K562 (cell line): Measurements from ENCODE around the gene EPOP. TPM values are rescaled to one million over a fixed set of nuclear protein-coding genes. Genes with fewer than 3 reads are reported as not detected.
A peak's percentile ranks its signal among the peaks of the same experiment; 100 is the strongest.

Experiments
- ATAC-seq: fragments of 200-7000 bp; cut with Tn5 transposase; 3 replicates; pipeline ENCODE4 v1.9.1; 2020; ENCODE audit warnings: moderate library complexity
- BruUV-seq: library from RNA; stranded (reverse); fragments of 400-500 nt; replicated peaks from 2 replicates; lab custom pipeline; 2021; lab: Mats Ljungman, UMichigan
- CTCF ChIA-PET: fragments of 300-600 bp; formaldehyde crosslinking; extraction: SDS; loops from one replicate; lab custom pipeline; 2021; ENCODE audit warnings: low intra/inter-chr PET ratio; lab: Yijun Ruan, JAX
- POLR2A ChIA-PET: fragments of 300-600, 350-650 bp; sonication (Branson Sonifier 250); formaldehyde crosslinking; extraction: SDS; loops from one replicate; lab custom pipeline; 2021; ENCODE audit warnings: antibody characterized with exemption, inconsistent platforms; lab: Yijun Ruan, JAX
- DNase-seq, 4 experiments: peaks; one replicate each; pipeline versions ENCODE4 v3.0.0 to v3.0.0-alpha.2; 2011 to 2018; ENCODE audit warnings: low spot score in 3 of 4, mixed read lengths in 3 of 4; ENCODE audit errors: extremely low read depth in 1 of 4
- FAIRE-seq: peaks from 2 replicates; lab custom pipeline; 2011; peaks lifted over from hg19 to GRCh38; lab: Jason Lieb, UNC
- H2AFZ ChIP-seq: 2 replicates; pipeline ENCODE4 v1.6.0; 2011; ENCODE audit warnings: low read depth, low read length, control low read depth, inconsistent platforms
- H3K27ac ChIP-seq: fragments of 200-600 bp; 3 replicates; pipeline ENCODE4 v1.8.0; 2011; ENCODE audit warnings: low read depth, mild to moderate bottlenecking, control low read depth, inconsistent platforms, low read length, moderate library complexity, mixed read lengths; ENCODE audit errors: extremely low read depth
- H3K27me3 ChIP-seq, 2 experiments: fragments of 300-600 bp in 1 of 2; 2 replicates in 1 of 2; 3 replicates in 1 of 2; pipeline versions ENCODE4 v1.6.0 to v1.8.0; 2011; ENCODE audit warnings: inconsistent platforms in 2 of 2, low read length in 2 of 2, mild to moderate bottlenecking in 1 of 2, mixed read lengths in 1 of 2, moderate library complexity in 1 of 2; ENCODE audit not compliant: control insufficient read depth in 2 of 2, insufficient read depth in 2 of 2
- H3K36me3 ChIP-seq: fragments of 300-600 bp; 3 replicates; pipeline ENCODE4 v1.8.0; 2011; ENCODE audit warnings: mild to moderate bottlenecking, low read length, inconsistent platforms; ENCODE audit not compliant: control insufficient read depth, insufficient read depth
- H3K4me1 ChIP-seq, 2 experiments: fragments of 200-600 bp in 1 of 2; replicated peaks in 1 of 2; 2 replicates in 1 of 2; 3 replicates in 1 of 2; pipeline versions ENCODE4 v1.5.1 to v1.8.0; 2011; ENCODE audit warnings: inconsistent platforms in 2 of 2, low read length in 2 of 2, mild to moderate bottlenecking in 1 of 2, mixed read lengths in 1 of 2, moderate library complexity in 1 of 2; ENCODE audit not compliant: control insufficient read depth in 2 of 2, insufficient read depth in 2 of 2
- H3K4me2 ChIP-seq: 2 replicates; pipeline ENCODE4 v1.6.1; 2011; ENCODE audit warnings: low read length, control low read depth, inconsistent platforms, mixed read lengths; ENCODE audit not compliant: insufficient read depth
- H3K4me3 ChIP-seq: fragments of 200-600 bp; sonication (generic), shearing (Covaris generic); 2 replicates; pipeline ENCODE4 v1.5.1; 2016; ENCODE audit warnings: control low read depth, inconsistent platforms
- H3K79me2 ChIP-seq: fragments of 200-600 bp; 3 replicates; pipeline ENCODE4 v1.8.0; 2011; ENCODE audit warnings: low read length, inconsistent platforms; ENCODE audit not compliant: control insufficient read depth, insufficient read depth
- H3K9ac ChIP-seq, 2 experiments: 2 replicates each; pipeline versions ENCODE4 v1.6.0 to v1.6.1; 2011; ENCODE audit warnings: low read depth in 2 of 2, low read length in 2 of 2, control low read depth in 1 of 2, inconsistent platforms in 1 of 2, mild to moderate bottlenecking in 1 of 2, mixed read lengths in 1 of 2; ENCODE audit not compliant: insufficient read depth in 1 of 2
- H3K9me1 ChIP-seq: one replicate; pipeline ENCODE4 v1.6.0; 2011; ENCODE audit warnings: inconsistent platforms, mild to moderate bottlenecking, low read length, moderate library complexity; ENCODE audit not compliant: control insufficient read depth, insufficient read depth
- H3K9me3 ChIP-seq: replicated peaks from 2 replicates; pipeline ENCODE4 v1.5.1; 2011; ENCODE audit warnings: low read depth, low read length, inconsistent platforms; ENCODE audit not compliant: control insufficient read depth, insufficient read depth
- H4K20me1 ChIP-seq: replicated peaks from 2 replicates; pipeline ENCODE4 v1.6.1; 2011; ENCODE audit warnings: low read length, inconsistent platforms, mixed read lengths; ENCODE audit not compliant: control insufficient read depth, insufficient read depth
- FOS ChIP-seq: IDR thresholded peaks from 3 replicates; pipeline ENCODE4 v1.6.1; 2011; ENCODE audit not compliant: insufficient read length; ENCODE audit errors: extremely low read depth
- GABPB2 ChIP-seq: fragments of 250-450 bp; sonication (Bioruptor Pico); conservative IDR thresholded peaks from 2 replicates; pipeline ENCODE4 v1.5.1; 2021; ENCODE audit warnings: mild to moderate bottlenecking
- JUN ChIP-seq, 2 experiments: sonication (generic) in 1 of 2; formaldehyde crosslinking in 1 of 2; IDR thresholded peaks; 2 replicates each; pipeline versions ENCODE4 v1.6.1 to v1.8.0; 2012 to 2022; ENCODE audit warnings: borderline replicate concordance in 2 of 2, mild to moderate bottlenecking in 2 of 2, improper control_type of control experiment in 1 of 2, low read depth in 1 of 2, low read length in 1 of 2, missing genetic modification reagents in 1 of 2
- PHF8 ChIP-seq: fragments of 200-600 bp; sonication (generic); IDR thresholded peaks from 2 replicates; pipeline ENCODE4 v1.6.1; 2012; ENCODE audit warnings: mixed run types, mild to moderate bottlenecking, inconsistent platforms, low read length, moderate library complexity, borderline replicate concordance
- RBFOX2 ChIP-seq: fragments of 200-400 bp; formaldehyde crosslinking; IDR thresholded peaks from 2 replicates; pipeline ENCODE4 v1.6.1; 2017; ENCODE audit warnings: low read depth, mild to moderate bottlenecking, low read length, moderate library complexity
- SPI1 ChIP-seq: IDR thresholded peaks from 2 replicates; pipeline ENCODE4 v1.6.1; 2011; ENCODE audit warnings: low read depth, low read length, control low read depth, borderline replicate concordance
- TCF7 ChIP-seq: sonication (generic); IDR thresholded peaks from 2 replicates; pipeline ENCODE4 v1.6.1; 2016; ENCODE audit warnings: antibody characterized with exemption, borderline replicate concordance
- THRA ChIP-seq: fragments of 450-650 bp; IDR thresholded peaks from 2 replicates; pipeline ENCODE4 v1.6.1; 2017; ENCODE audit warnings: mild to moderate bottlenecking, moderate library complexity
- XRCC4 ChIP-seq: IDR thresholded peaks from one replicate; pipeline ENCODE4 v1.6.1; 2011; ENCODE audit not compliant: insufficient read depth, insufficient read length; ENCODE audit errors: extremely low read depth
- ZNF143 ChIP-seq: sonication (generic); formaldehyde crosslinking; IDR thresholded peaks from 2 replicates; pipeline ENCODE4 v1.9.0; 2022; ENCODE audit warnings: mild to moderate bottlenecking, missing genetic modification reagents
- ZNF23 ChIP-seq: fragments of 250-450 bp; sonication (Bioruptor Pico); IDR thresholded peaks from 2 replicates; pipeline ENCODE4 v1.4.0; 2020; ENCODE audit warnings: mild to moderate bottlenecking
- ZNF589 ChIP-seq: fragments of 200-800 bp; sonication (Bioruptor generic); IDR thresholded peaks from 2 replicates; pipeline ENCODE4 v1.6.1; 2016; ENCODE audit warnings: low read depth, missing genetic modification characterization, missing compliant biosample characterization
- WGBS: fragments of 100-300 bp; shearing (Covaris generic); methylation state at CpG from one replicate; pipeline ENCODE4 v1.1.6; 2016; ENCODE audit warnings: low coverage, mixed read lengths; ENCODE audit not compliant: insufficient coverage; ENCODE audit errors: missing lambda C conversion rate; 5-methylcytosine and 5-hydroxymethylcytosine counted together
- in situ Hi-C: fragments of 300-500 bp; cut with MboI; formaldehyde crosslinking; loops from 4 replicates; pipeline ENCODE4 v1.15.0; 2018; ENCODE audit warnings: inconsistent platforms, mixed read lengths
- intact Hi-C: fragments of 100-400 bp; cut with micrococcal nuclease; formaldehyde crosslinking; loops from 2 replicates; pipeline ENCODE4 v1.14.2; 2022
- polyA plus RNA-seq, 8 experiments: library from polyadenylated mRNA; depleted of rRNA in 4 of 8; stranded (reverse) in 5 of 8; unstranded in 3 of 8; fragments of >200 nt; fragmentation: Nextera tagmentation in 2 of 8; fragmentation: Illumina TruSeq in 1 of 8; extraction: Ambion mirVana in 2 of 8; extraction: Trizol in 1 of 8; gene quantifications; 2 replicates each; pipeline versions ENCODE4 v1.2.1 to v1.2.3, GENCODE V29; 2011 to 2014; ENCODE audit warnings: inconsistent platforms in 1 of 8, missing spikeins in 1 of 8
- total RNA-seq, 7 experiments: library from RNA; depleted of rRNA in 6 of 7; stranded (reverse); fragments of >200 nt in 6 of 7; fragmentation: Illumina TruSeq in 2 of 7; extraction: Trizol in 2 of 7; gene quantifications; 2 replicates each; pipeline versions ENCODE4 v1.2.1 to v1.2.3, GENCODE V29; 2011 to 2021; ENCODE audit warnings: low replicate concordance in 1 of 7
- TF ChIP-seq, protein P1 (sequence below): sonication (generic); formaldehyde crosslinking; IDR thresholded peaks from 2 replicates; pipeline ENCODE4 v1.4.0; 2020; ENCODE audit warnings: mild to moderate bottlenecking, missing genetic modification reagents

EPOP gene
- total and polyA plus RNA-seq, 9 of the 15 experiments (the other 6 are each of a cell fraction or from before 2014, with no cell fraction given), result 0.41 to 10.6 (median 4.6) TPM

DNA sequence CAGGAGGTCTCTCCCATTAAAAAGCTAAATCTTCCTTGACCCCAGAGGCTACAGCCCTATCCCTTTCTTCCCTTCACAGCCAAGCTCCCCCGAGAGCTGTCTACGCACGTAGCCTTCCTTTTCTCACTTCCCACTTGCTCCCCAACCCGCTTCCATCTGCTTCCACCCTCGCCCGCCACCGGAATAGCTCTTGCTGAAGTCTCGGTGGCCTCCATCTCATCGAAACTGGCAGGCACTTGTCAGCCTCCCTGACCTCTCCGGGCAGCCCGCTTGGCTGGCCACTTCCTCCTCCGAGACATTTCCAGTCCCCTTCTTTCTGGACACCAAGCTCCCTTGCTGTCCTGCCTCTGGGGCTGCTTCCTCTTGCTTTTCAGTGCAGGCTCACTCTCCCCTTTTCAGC lies 10.7 kb upstream of the EPOP start:
- 0 out of 5 replicates have a peak, but pooled peaks cover 0 to 4% of the 10 kb centered on the region in 2 experiments for H3K4me1 ChIP-seq
- H3K36me3 ChIP-seq, result no peaks in the 10 kb centered on the region
- intact Hi-C loops, result no loop called here
- ATAC-seq (no peak), FAIRE-seq (no peak), DNase-seq (no peak)
- WGBS, result 48% methylated on average over 11 of the region's 12 CpGs
- no TSS peak for BruUV-seq
- no peak overlapping the region for H3K27ac ChIP-seq
- H3K9me3 ChIP-seq, result no peaks in the 10 kb centered on the region
- peak overlapping the region in 1 of 2 experiments; percentile 77; a peak in 2 of 4 replicates for H3K9ac ChIP-seq
- H3K79me2 ChIP-seq, result no peaks in the 10 kb centered on the region
- H3K4me2 ChIP-seq, result no peak overlapping the region
- TF ChIP-seq XRCC4, result no peak
- TF ChIP-seq PHF8, result no peak
- no peak for TF ChIP-seq ZNF143 (CRISPR knock-in tag)
- TF ChIP-seq RBFOX2, result no peak
- peak; percentile 32; the same call in 1 of the 2 replicates for TF ChIP-seq SPI1
- H3K27me3 ChIP-seq, result no peaks in the 10 kb centered on the region
- ChIA-PET CTCF (no interaction called here), POLR2A (interaction anchor here (1.2 kb wide), 1 partner anchor 16 kb away, joined by 4 read pairs; no protein-coding TSS in a partner anchor)
- H3K9me1 ChIP-seq, result no peaks in the 10 kb centered on the region
- H3K4me3 ChIP-seq, result no peak overlapping the region
- in situ Hi-C loops, result no loop called here
- H2AFZ ChIP-seq, result peak overlapping the region; percentile 59; the same call in 1 of the 2 replicates
- H4K20me1 ChIP-seq, result no peaks in the 10 kb centered on the region

GRCh38 chr17:38681096-38681495 lies 6.3 kb upstream of the EPOP start:
- H3K27me3 ChIP-seq, result no peaks in the 10 kb centered on the region
- H3K4me2 ChIP-seq, result no peak overlapping the region
- H4K20me1 ChIP-seq, result no peaks in the 10 kb centered on the region
- no peak overlapping the region for H3K4me3 ChIP-seq
- FAIRE-seq (no peak), DNase-seq (no peak), ATAC-seq (no peak)
- H3K27ac ChIP-seq, result no peak overlapping the region
- 45% methylated on average over 3 of the region's 3 CpGs for WGBS
- POLR2A ChIA-PET, result interaction anchor here (0.7 to 1.2 kb wide), 2 partner anchors 14 to 52 kb away, joined by 3 to 5 read pairs; no protein-coding TSS in a partner anchor
- CTCF ChIA-PET, result no interaction called here
- no peak overlapping the region for H3K9ac ChIP-seq
- no TSS peak for BruUV-seq
- in situ Hi-C loops, result no loop called here
- H3K9me1 ChIP-seq, result no peaks in the 10 kb centered on the region
- no peaks in the 10 kb centered on the region for H3K9me3 ChIP-seq
- H2AFZ ChIP-seq, result no peak overlapping the region
- no peaks in the 10 kb centered on the region for H3K36me3 ChIP-seq
- intact Hi-C loops, result no loop called here
- H3K4me1 ChIP-seq, result peaks cover 4 to 8% of the 10 kb centered on the region in 2 experiments; a peak in 3 of 5 replicates
- no peaks in the 10 kb centered on the region for H3K79me2 ChIP-seq
- TF ChIP-seq FOS (no peak), THRA (no peak), JUN (IDR thresholded peaks at IDR 0.05; ENCODE audit: borderline replicate concordance, low read depth, low read length) (no peak), JUN (CRISPR knock-in tag; IDR thresholded peaks at IDR 0.05; ENCODE audit: borderline replicate concordance) (no peak), ZNF589 (CRISPR knock-in tag) (no peak), TCF7 (no peak), ZNF23 (no peak), GABPB2 (CRISPR knock-in tag) (no peak)
- TF ChIP-seq, protein P1, sequence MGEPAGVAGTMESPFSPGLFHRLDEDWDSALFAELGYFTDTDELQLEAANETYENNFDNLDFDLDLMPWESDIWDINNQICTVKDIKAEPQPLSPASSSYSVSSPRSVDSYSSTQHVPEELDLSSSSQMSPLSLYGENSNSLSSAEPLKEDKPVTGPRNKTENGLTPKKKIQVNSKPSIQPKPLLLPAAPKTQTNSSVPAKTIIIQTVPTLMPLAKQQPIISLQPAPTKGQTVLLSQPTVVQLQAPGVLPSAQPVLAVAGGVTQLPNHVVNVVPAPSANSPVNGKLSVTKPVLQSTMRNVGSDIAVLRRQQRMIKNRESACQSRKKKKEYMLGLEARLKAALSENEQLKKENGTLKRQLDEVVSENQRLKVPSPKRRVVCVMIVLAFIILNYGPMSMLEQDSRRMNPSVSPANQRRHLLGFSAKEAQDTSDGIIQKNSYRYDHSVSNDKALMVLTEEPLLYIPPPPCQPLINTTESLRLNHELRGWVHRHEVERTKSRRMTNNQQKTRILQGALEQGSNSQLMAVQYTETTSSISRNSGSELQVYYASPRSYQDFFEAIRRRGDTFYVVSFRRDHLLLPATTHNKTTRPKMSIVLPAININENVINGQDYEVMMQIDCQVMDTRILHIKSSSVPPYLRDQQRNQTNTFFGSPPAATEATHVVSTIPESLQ, result no peak
